H9 (cell line): ENCODE data around the gene IPO11. TPM values are rescaled to one million over a fixed set of nuclear protein-coding genes. Genes with fewer than 3 reads are reported as not detected.

Experiments
- DNase-seq: peaks from one replicate; pipeline ENCODE4 v3.0.0-alpha.2; 2017
- H2AFZ ChIP-seq: one replicate; pipeline ENCODE4 v1.6.1; 2013; ENCODE audit warnings: mild to moderate bottlenecking, low read length, control low read depth, moderate library complexity
- H2AK5ac ChIP-seq: 2 replicates; pipeline ENCODE4 v1.6.1; 2013; ENCODE audit warnings: low read length, control low read depth, mixed read lengths; ENCODE audit not compliant: insufficient read length
- H2BK120ac ChIP-seq: one replicate; pipeline ENCODE4 v1.6.1; 2013; ENCODE audit warnings: low read depth, mild to moderate bottlenecking, low read length, control low read depth, inconsistent platforms; ENCODE audit not compliant: poor library complexity, severe bottlenecking
- H2BK12ac ChIP-seq: 2 replicates; pipeline ENCODE4 v1.6.1; 2013; ENCODE audit warnings: low read length, control low read depth, mixed read lengths, low read depth; ENCODE audit not compliant: insufficient read length
- H2BK15ac ChIP-seq: 2 replicates; pipeline ENCODE4 v1.6.1; 2013; ENCODE audit warnings: low read depth, low read length, control low read depth
- H2BK20ac ChIP-seq: one replicate; pipeline ENCODE4 v1.6.1; 2013; ENCODE audit warnings: low read depth, mild to moderate bottlenecking, low read length, control low read depth, inconsistent platforms; ENCODE audit not compliant: poor library complexity, severe bottlenecking
- H2BK5ac ChIP-seq: 2 replicates; pipeline ENCODE4 v1.6.1; 2013; ENCODE audit warnings: low read length, control low read depth, mixed read lengths; ENCODE audit not compliant: insufficient read length
- H3K14ac ChIP-seq: 2 replicates; pipeline ENCODE4 v1.6.1; 2013; ENCODE audit warnings: low read length, control low read depth; ENCODE audit not compliant: insufficient read depth
- H3K18ac ChIP-seq: 2 replicates; pipeline ENCODE4 v1.6.1; 2013; ENCODE audit warnings: low read depth, mild to moderate bottlenecking, mixed read lengths, low read length, control low read depth; ENCODE audit not compliant: insufficient read length
- H3K23ac ChIP-seq: 2 replicates; pipeline ENCODE4 v1.6.1; 2013; ENCODE audit warnings: low read length, control low read depth, mixed read lengths, low read depth; ENCODE audit not compliant: insufficient read length
- H3K23me2 ChIP-seq: 2 replicates; pipeline ENCODE4 v1.6.1; 2013; ENCODE audit warnings: low read depth, mild to moderate bottlenecking, mixed read lengths, low read length, control low read depth; ENCODE audit not compliant: insufficient read length, poor library complexity, severe bottlenecking
- H3K27ac ChIP-seq: 2 replicates; pipeline ENCODE4 v1.5.1; 2013; ENCODE audit warnings: low read length, control low read depth, mixed read lengths, low read depth; ENCODE audit not compliant: insufficient read length
- H3K27me3 ChIP-seq: 2 replicates; pipeline ENCODE4 v1.6.1; 2013; ENCODE audit warnings: low read length, control low read depth, inconsistent platforms; ENCODE audit not compliant: insufficient read depth
- H3K4ac ChIP-seq: 2 replicates; pipeline ENCODE4 v1.6.1; 2013; ENCODE audit warnings: low read depth, mild to moderate bottlenecking, control low read depth, inconsistent platforms, low read length, moderate library complexity
- H3K4me1 ChIP-seq: 2 replicates; pipeline ENCODE4 v1.6.1; 2013; ENCODE audit warnings: low read length, control low read depth, inconsistent platforms; ENCODE audit not compliant: insufficient read depth
- H3K4me2 ChIP-seq: 2 replicates; pipeline ENCODE4 v1.6.1; 2013; ENCODE audit warnings: low read length, control low read depth, mixed read lengths; ENCODE audit not compliant: insufficient read length, insufficient read depth
- H3K56ac ChIP-seq: 2 replicates; pipeline ENCODE4 v1.6.1; 2013; ENCODE audit warnings: low read depth, mild to moderate bottlenecking, mixed read lengths, low read length, control low read depth; ENCODE audit not compliant: insufficient read length
- H3K79me1 ChIP-seq: 2 replicates; pipeline ENCODE4 v1.6.1; 2013; ENCODE audit warnings: low read depth, mild to moderate bottlenecking, moderate library complexity, low read length, control low read depth, inconsistent platforms; ENCODE audit not compliant: insufficient read depth, poor library complexity, severe bottlenecking
- H3K79me2 ChIP-seq: 2 replicates; pipeline ENCODE4 v1.6.1; 2013; ENCODE audit warnings: low read length, control low read depth, inconsistent platforms; ENCODE audit not compliant: insufficient read depth
- H3K9ac ChIP-seq: 2 replicates; pipeline ENCODE4 v1.6.1; 2013; ENCODE audit warnings: low read length, control low read depth, mixed read lengths; ENCODE audit not compliant: insufficient read length; ENCODE audit errors: extremely low read depth
- H3K9me3 ChIP-seq: one replicate; pipeline ENCODE4 v1.6.1; 2013; ENCODE audit warnings: low read depth, low read length, inconsistent platforms; ENCODE audit not compliant: control insufficient read depth
- H3T11ph ChIP-seq: one replicate; pipeline ENCODE4 v1.6.1; 2013; ENCODE audit warnings: mild to moderate bottlenecking, low read length, control low read depth, inconsistent platforms
- H4K20me1 ChIP-seq: one replicate; pipeline ENCODE4 v1.6.1; 2013; ENCODE audit not compliant: control insufficient read depth, insufficient read length, insufficient read depth
- H4K5ac ChIP-seq: 2 replicates; pipeline ENCODE4 v1.6.1; 2013; ENCODE audit warnings: low read depth, mild to moderate bottlenecking, mixed read lengths, low read length, control low read depth; ENCODE audit not compliant: insufficient read length
- H4K8ac ChIP-seq: replicated peaks from 2 replicates; pipeline ENCODE4 v1.6.1; 2013; ENCODE audit warnings: low read length, control low read depth, mixed read lengths, low read depth; ENCODE audit not compliant: insufficient read length
- H4K91ac ChIP-seq: 2 replicates; pipeline ENCODE4 v1.6.1; 2013; ENCODE audit warnings: low read depth, mild to moderate bottlenecking, moderate library complexity, mixed read lengths, low read length, control low read depth; ENCODE audit not compliant: insufficient read length
- H3K27ac Mint-ChIP-seq, 3 experiments: 2 replicates in 2 of 3; 3 replicates in 1 of 3; pipeline ENCODE4 v1.8.0; 2020 to 2021; ENCODE audit warnings: mixed read lengths in 3 of 3, mild to moderate bottlenecking in 1 of 3, moderate library complexity in 1 of 3
- H3K27me3 Mint-ChIP-seq: 2 replicates; pipeline ENCODE4 v1.8.0; 2021; ENCODE audit warnings: low read depth, mild to moderate bottlenecking, moderate library complexity, mixed read lengths
- H3K36me3 Mint-ChIP-seq, 3 experiments: 2 replicates in 2 of 3; 3 replicates in 1 of 3; pipeline ENCODE4 v1.8.0; 2020 to 2021; ENCODE audit warnings: low read depth in 3 of 3, mixed read lengths in 3 of 3; ENCODE audit not compliant: insufficient read depth in 1 of 3
- H3K4me1 Mint-ChIP-seq, 2 experiments: 2 replicates each; pipeline ENCODE4 v1.8.0; 2020; ENCODE audit warnings: mixed read lengths in 2 of 2
- H3K4me3 Mint-ChIP-seq, 2 experiments: 2 replicates in 1 of 2; 3 replicates in 1 of 2; pipeline ENCODE4 v1.8.0; 2020 to 2021; ENCODE audit warnings: mild to moderate bottlenecking in 2 of 2, mixed read lengths in 2 of 2, moderate library complexity in 1 of 2
- H3K9me3 Mint-ChIP-seq, 2 experiments: 2 replicates in 1 of 2; 3 replicates in 1 of 2; pipeline ENCODE4 v1.8.0; 2020; ENCODE audit warnings: mild to moderate bottlenecking in 2 of 2, mixed read lengths in 2 of 2, moderate library complexity in 1 of 2
- CTCF ChIP-seq: fragments of 200-600 bp; sonication (generic); conservative IDR thresholded peaks from 3 replicates; pipeline ENCODE4 v1.8.0; 2021; ENCODE audit warnings: antibody characterized with exemption, mild to moderate bottlenecking
- WGBS: extraction: QIAGEN DNeasy Blood & Tissue Kit; methylation state at CpG from one replicate; pipeline ENCODE4 v1.1.7; 2013; ENCODE audit warnings: missing lambda C conversion rate, low lambda C conversion rate, mixed read lengths; ENCODE audit not compliant: insufficient read length; ENCODE audit errors: extremely low coverage; 5-methylcytosine and 5-hydroxymethylcytosine counted together
- total RNA-seq: library from RNA; stranded (reverse); gene quantifications from 2 replicates; pipeline ENCODE4 v1.2.1, GENCODE V29; 2021

The IPO11 gene
- total RNA-seq, 1 experiment from 2014 or later: 63.0 TPM

- peaks cover 15 to 56% (median 54%) of the 10 kb centered on the region in 3 experiments; a peak in 6 of 7 replicates for H3K36me3 Mint-ChIP-seq
- no peak overlapping the region for H3K4me3 Mint-ChIP-seq
- no peak overlapping the region for H2AK5ac ChIP-seq
- no peak overlapping the region for H3T11ph ChIP-seq
- no peaks in the 10 kb centered on the region for H3K27me3 Mint-ChIP-seq
- H2BK15ac ChIP-seq: no peak overlapping the region
- no peak overlapping the region for H2BK12ac ChIP-seq
- H4K91ac ChIP-seq: no peak overlapping the region
- H3K23ac ChIP-seq: no peak overlapping the region
- H3K27ac Mint-ChIP-seq: no peak overlapping the region; a peak in 1 of 7 replicates
- H2AFZ ChIP-seq: no peak overlapping the region
- H3K9ac ChIP-seq: no peak overlapping the region
- no peak for TF ChIP-seq CTCF
- no peaks in the 10 kb centered on the region for H3K4me1 Mint-ChIP-seq
- no peak overlapping the region for H3K56ac ChIP-seq
- no peak overlapping the region for H4K8ac ChIP-seq
- no peak overlapping the region for H3K4ac ChIP-seq
- H3K23me2 ChIP-seq: no peaks in the 10 kb centered on the region
- no peak for DNase-seq
- H2BK20ac ChIP-seq: no peak overlapping the region
- H3K27me3 ChIP-seq: no peaks in the 10 kb centered on the region
- no peak overlapping the region for H2BK5ac ChIP-seq
- WGBS: no CpG with 5 or more reads among the region's 2 CpGs
- H3K4me2 ChIP-seq: no peak overlapping the region
- no peak overlapping the region for H3K18ac ChIP-seq
- no peak overlapping the region for H4K5ac ChIP-seq
- H3K79me2 ChIP-seq: no peaks in the 10 kb centered on the region
- no peaks in the 10 kb centered on the region for H3K79me1 ChIP-seq
- H3K9me3 Mint-ChIP-seq: no peaks in the 10 kb centered on the region
- H2BK120ac ChIP-seq: no peak overlapping the region
- H3K9me3 ChIP-seq: no peaks in the 10 kb centered on the region
- H3K14ac ChIP-seq: no peak overlapping the region
- no peaks in the 10 kb centered on the region for H3K4me1 ChIP-seq
- H4K20me1 ChIP-seq: no peaks in the 10 kb centered on the region
- no peak overlapping the region for H3K27ac ChIP-seq
Measured at GRCh38 chr5:62369039-62369438, 43.5 kb upstream of the IPO11 start.
